Cardiac muscle cell (in vitro differentiated cells and primary cell): Measurements from ENCODE around the gene ID2. TPM values are rescaled to one million over a fixed set of nuclear protein-coding genes. Genes with fewer than 3 reads are reported as not detected.

ENCODE experiments used
- DNase-seq, 2 donors: peaks; one replicate each; pipeline versions ENCODE4 v3.0.0 to v3.0.0-alpha.2; 2010 to 2017; ENCODE audit warnings: low read depth in 1 of 2, low spot score in 1 of 2
- H3K27ac ChIP-seq: fragments of 200-600 bp; sonication (generic); 2 replicates; pipeline ENCODE4 v1.5.1; 2016
- H3K27me3 ChIP-seq: fragments of 200-600 bp; sonication (generic); 2 replicates; pipeline ENCODE4 v1.6.0; 2016; ENCODE audit warnings: control low read depth
- H3K36me3 ChIP-seq: fragments of 200-600 bp; sonication (generic); 2 replicates; pipeline ENCODE4 v1.5.1; 2016; ENCODE audit warnings: control low read depth
- H3K4me1 ChIP-seq: fragments of 200-600 bp; sonication (generic); 2 replicates; pipeline ENCODE4 v1.8.1; 2017; ENCODE audit warnings: low read depth, mild to moderate bottlenecking, mixed run types
- H3K4me3 ChIP-seq: fragments of 200-600 bp; sonication (generic); 2 replicates; pipeline ENCODE4 v1.5.1; 2016; ENCODE audit warnings: mild to moderate bottlenecking
- H3K9me3 ChIP-seq: fragments of 200-600 bp; sonication (generic); 2 replicates; pipeline ENCODE4 v1.5.1; 2017; ENCODE audit warnings: low read depth, mild to moderate bottlenecking, control low read depth
- polyA plus RNA-seq: library from polyadenylated mRNA; unstranded; fragments of >200 nt; fragmentation: Nextera tagmentation; extraction: Ambion mirVana; gene quantifications from 2 replicates; pipeline ENCODE4 v1.2.1, GENCODE V29; 2016
- total RNA-seq: library from RNA; depleted of rRNA; stranded (reverse); fragments of >200 nt; gene quantifications from 2 replicates; pipeline ENCODE4 v1.2.3, GENCODE V29; 2016
- TF ChIP-seq, protein P1 (sequence below): IDR thresholded peaks from 2 replicates; pipeline ENCODE4 v1.5.1; 2012; ENCODE audit warnings: low read depth, mild to moderate bottlenecking, low read length

ID2 gene, protein sequence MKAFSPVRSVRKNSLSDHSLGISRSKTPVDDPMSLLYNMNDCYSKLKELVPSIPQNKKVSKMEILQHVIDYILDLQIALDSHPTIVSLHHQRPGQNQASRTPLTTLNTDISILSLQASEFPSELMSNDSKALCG
- total RNA-seq (626 and 780 TPM in 2 replicates), polyA plus RNA-seq (409 and 527 TPM in 2 replicates)

DNA sequence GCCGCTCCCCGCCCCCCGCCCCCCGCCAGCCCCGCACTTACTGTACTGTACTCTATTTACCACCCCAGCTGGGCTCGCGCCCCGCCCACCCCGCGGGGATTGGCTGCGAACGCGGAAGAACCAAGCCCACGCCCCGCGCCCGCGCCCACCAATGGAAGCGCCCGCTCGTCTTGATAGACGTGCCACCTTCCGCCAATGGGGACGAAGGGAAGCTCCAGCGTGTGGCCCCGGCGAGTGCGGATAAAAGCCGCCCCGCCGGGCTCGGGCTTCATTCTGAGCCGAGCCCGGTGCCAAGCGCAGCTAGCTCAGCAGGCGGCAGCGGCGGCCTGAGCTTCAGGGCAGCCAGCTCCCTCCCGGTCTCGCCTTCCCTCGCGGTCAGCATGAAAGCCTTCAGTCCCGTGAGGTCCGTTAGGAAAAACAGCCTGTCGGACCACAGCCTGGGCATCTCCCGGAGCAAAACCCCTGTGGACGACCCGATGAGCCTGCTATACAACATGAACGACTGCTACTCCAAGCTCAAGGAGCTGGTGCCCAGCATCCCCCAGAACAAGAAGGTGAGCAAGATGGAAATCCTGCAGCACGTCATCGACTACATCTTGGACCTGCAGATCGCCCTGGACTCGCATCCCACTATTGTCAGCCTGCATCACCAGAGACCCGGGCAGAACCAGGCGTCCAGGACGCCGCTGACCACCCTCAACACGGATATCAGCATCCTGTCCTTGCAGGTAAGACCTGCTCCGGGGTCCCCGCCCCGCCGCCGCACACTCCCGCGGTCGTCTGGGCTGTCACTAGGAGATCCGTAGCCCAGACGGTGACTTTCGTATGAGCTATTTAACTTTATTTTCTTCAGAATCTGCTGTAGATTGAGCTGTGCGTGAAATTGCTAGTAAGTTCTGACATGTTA lies at the start of gene ID2:
Gene ID2, plus strand, starts transcription at position 271 of the 907 bp plus-strand sequence. Its CDS starts 110 bp downstream, at position 381.
- no peaks in the 10 kb centered on the region for H3K9me3 ChIP-seq
- TF ChIP-seq, protein P1, sequence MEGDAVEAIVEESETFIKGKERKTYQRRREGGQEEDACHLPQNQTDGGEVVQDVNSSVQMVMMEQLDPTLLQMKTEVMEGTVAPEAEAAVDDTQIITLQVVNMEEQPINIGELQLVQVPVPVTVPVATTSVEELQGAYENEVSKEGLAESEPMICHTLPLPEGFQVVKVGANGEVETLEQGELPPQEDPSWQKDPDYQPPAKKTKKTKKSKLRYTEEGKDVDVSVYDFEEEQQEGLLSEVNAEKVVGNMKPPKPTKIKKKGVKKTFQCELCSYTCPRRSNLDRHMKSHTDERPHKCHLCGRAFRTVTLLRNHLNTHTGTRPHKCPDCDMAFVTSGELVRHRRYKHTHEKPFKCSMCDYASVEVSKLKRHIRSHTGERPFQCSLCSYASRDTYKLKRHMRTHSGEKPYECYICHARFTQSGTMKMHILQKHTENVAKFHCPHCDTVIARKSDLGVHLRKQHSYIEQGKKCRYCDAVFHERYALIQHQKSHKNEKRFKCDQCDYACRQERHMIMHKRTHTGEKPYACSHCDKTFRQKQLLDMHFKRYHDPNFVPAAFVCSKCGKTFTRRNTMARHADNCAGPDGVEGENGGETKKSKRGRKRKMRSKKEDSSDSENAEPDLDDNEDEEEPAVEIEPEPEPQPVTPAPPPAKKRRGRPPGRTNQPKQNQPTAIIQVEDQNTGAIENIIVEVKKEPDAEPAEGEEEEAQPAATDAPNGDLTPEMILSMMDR, result no peak
- peak; percentile 99 for DNase-seq
- H3K4me1 ChIP-seq, result peaks cover 13% of the 10 kb centered on the region
- H3K27ac ChIP-seq, result peak within 1 kb of the TSS; percentile 100
- no peaks in the 10 kb centered on the region for H3K27me3 ChIP-seq
- H3K36me3 ChIP-seq, result no peaks in the 10 kb centered on the region
- H3K4me3 ChIP-seq, result peak within 1 kb of the TSS; percentile 78

DNA sequence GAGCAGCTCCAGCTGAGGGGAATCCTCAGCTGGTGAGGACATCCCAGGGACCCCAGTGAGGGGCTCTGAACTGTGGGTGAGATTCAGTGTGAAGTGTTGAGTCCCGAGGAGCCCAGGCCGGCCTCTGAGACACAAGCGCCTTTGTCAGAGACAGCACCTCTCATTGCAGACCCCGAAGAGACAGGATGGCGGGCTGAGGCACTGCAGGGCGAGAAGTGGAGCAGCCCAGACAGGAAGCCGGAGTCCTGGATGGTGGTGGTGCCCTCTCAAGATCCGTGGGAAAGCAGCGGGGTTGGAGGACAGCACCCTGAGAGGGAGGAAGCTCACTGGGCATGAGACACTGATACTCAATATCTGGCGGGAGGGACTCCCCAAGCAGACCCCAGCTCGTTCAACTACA lies 49.1 kb upstream of the ID2 start:
- no peak overlapping the region for H3K4me3 ChIP-seq
- no peak overlapping the region for H3K27ac ChIP-seq
- H3K4me1 ChIP-seq, result peaks cover 24% of the 10 kb centered on the region
- TF ChIP-seq, protein P1, result no peak
- DNase-seq, result no peak
- no peaks in the 10 kb centered on the region for H3K36me3 ChIP-seq
- H3K27me3 ChIP-seq, result no peaks in the 10 kb centered on the region
- no peaks in the 10 kb centered on the region for H3K9me3 ChIP-seq

DNA sequence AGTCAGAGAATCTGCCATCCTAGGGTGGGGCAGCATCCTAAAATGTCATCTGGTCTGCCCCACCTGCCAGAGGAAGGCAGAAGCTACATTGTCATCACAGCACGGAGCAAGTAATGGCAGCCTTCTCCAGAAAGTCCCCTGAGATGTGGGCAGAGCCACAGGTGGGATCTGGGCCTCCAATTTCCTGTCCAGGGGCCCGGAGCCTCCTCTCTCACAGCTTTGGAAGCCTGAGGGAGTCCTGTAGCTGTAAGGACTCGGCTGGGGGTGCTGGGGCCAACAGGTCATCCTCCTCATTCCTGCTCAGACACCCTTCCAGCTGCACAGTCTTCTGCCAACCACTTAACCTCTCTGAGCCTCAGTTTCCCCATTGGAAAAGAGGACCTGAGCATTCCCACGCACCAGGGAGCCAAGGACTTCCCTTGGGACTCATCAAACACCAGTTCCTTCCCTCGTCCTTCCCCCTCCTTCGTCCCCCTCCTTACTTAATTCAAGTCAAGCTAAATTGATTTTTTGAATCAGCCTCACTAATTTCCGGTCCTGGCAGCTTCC lies 48.6 kb upstream of the ID2 start:
- Histone ChIP-seq H3K27me3 (no peaks in the 10 kb centered on the region), H3K9me3 (no peaks in the 10 kb centered on the region), H3K4me1 (peaks cover 29% of the 10 kb centered on the region), H3K36me3 (no peaks in the 10 kb centered on the region), H3K27ac (no peak overlapping the region), H3K4me3 (no peak overlapping the region)
- no peak for DNase-seq
- TF ChIP-seq, protein P1, result no peak

DNA sequence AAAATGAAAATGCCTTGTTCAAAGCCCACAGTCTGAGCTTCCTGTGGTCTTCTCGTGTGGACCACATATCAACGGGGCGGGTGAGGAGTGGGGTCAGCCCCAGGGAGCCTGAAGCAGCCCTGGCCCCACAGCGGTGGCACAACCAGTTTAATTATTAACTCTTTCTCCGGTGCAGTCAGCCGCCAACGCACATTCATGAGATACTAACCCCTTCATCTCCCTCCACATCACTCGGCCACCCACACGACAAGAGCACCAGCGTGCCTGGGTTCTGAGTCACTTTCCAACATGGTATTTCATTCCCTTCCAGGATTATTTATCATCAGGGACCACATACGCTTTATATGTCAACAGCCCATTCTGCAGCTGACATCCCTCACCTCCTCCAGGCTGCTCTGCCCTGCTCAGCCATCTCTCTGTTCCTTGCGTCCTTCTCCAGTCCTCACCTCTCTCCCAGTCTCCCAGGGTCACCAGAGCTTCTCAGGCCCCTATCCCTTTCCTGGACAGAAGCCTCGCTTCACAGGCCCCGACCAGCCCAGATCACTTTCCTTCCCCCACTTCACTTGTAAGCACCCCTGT lies 48.0 kb upstream of the ID2 start:
- no peaks in the 10 kb centered on the region for H3K27me3 ChIP-seq
- H3K4me1 ChIP-seq, result peaks cover 34% of the 10 kb centered on the region
- TF ChIP-seq, protein P1, result no peak
- H3K9me3 ChIP-seq, result no peaks in the 10 kb centered on the region
- no peak overlapping the region for H3K4me3 ChIP-seq
- no peak overlapping the region for H3K27ac ChIP-seq
- H3K36me3 ChIP-seq, result no peaks in the 10 kb centered on the region
- peak in 1 of 2 donors; percentile 90 for DNase-seq

DNA sequence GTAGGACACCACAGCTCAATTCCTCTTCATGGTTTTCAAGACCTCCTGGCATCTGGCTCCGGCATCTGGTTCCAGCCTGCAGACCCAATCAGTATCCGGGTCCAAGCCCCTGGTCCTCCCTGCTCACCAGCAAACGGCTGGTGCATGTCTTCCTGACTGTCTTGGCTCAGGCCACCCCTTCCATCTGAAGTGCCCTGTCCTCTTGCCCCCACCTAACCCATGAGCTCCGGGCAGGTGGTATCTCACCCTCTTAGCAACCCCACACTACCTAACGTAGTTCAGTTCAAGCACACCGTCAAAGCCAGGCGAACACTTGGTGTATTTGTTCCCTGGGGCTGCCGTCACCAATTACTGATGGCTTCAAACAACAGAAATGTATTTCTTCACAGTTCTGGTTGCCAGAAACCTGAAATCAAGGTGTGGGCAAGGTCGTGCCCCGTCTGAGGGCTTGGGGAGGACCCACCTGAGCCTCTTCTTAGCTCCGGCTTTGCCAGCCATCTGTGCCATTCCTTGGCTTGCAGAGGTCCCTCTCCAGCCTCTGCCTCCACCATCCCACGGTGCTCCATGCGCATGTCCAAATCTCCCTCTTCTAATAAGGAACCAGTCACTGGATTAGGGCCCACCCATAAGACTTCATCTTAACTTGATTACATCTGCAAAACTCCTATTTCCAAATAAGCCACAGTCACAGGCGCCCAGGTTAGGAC lies 47.2 kb upstream of the ID2 start:
- no peaks in the 10 kb centered on the region for H3K27me3 ChIP-seq
- no peak overlapping the region for H3K27ac ChIP-seq
- no peak for DNase-seq
- H3K4me1 ChIP-seq, result peaks cover 30% of the 10 kb centered on the region
- no peaks in the 10 kb centered on the region for H3K9me3 ChIP-seq
- H3K36me3 ChIP-seq, result no peaks in the 10 kb centered on the region
- TF ChIP-seq, protein P1, result no peak
- no peak overlapping the region for H3K4me3 ChIP-seq
